GM23248 (cell line): ENCODE results near the gene FNDC3B. TPM values are rescaled to one million over a fixed set of nuclear protein-coding genes. Genes with fewer than 3 reads are reported as not detected.

Experiments used
- DNase-seq: peaks from one replicate; pipeline ENCODE4 v3.0.0-alpha.2; 2015
- H2AFZ ChIP-seq: fragments of 200-600 bp; sonication (generic); 2 replicates; pipeline ENCODE4 v1.6.1; 2016; ENCODE audit warnings: antibody characterized with exemption
- H3F3A ChIP-seq: fragments of 200-600 bp; sonication (generic); 2 replicates; pipeline ENCODE4 v1.6.1; 2016; ENCODE audit warnings: mild to moderate bottlenecking, antibody characterized with exemption, mixed run types; ENCODE audit not compliant: insufficient read depth
- H3K27ac ChIP-seq: fragments of 200-600 bp; sonication (generic); 2 replicates; pipeline ENCODE4 v1.5.1; 2016; ENCODE audit warnings: mild to moderate bottlenecking
- H3K27me3 ChIP-seq: fragments of 200-600 bp; sonication (generic); replicated peaks from 2 replicates; pipeline ENCODE4 v1.6.1; 2016; ENCODE audit warnings: mild to moderate bottlenecking; ENCODE audit not compliant: insufficient read depth
- H3K36me3 ChIP-seq: fragments of 200-600 bp; sonication (generic); 2 replicates; pipeline ENCODE4 v1.6.1; 2016; ENCODE audit warnings: low read depth, mild to moderate bottlenecking
- H3K4me1 ChIP-seq: fragments of 200-600 bp; sonication (generic); 2 replicates; pipeline ENCODE4 v1.6.1; 2016; ENCODE audit warnings: mild to moderate bottlenecking; ENCODE audit not compliant: insufficient read depth
- H3K4me2 ChIP-seq: fragments of 200-600 bp; sonication (generic); one replicate; pipeline ENCODE4 v1.6.1; 2016; ENCODE audit warnings: mild to moderate bottlenecking; ENCODE audit not compliant: unreplicated experiment
- H3K4me3 ChIP-seq: fragments of 200-600 bp; sonication (generic); 2 replicates; pipeline ENCODE4 v1.5.1; 2016; ENCODE audit warnings: mild to moderate bottlenecking
- H3K79me2 ChIP-seq: fragments of 200-600 bp; sonication (generic); 2 replicates; pipeline ENCODE4 v1.6.1; 2016; ENCODE audit warnings: mild to moderate bottlenecking; ENCODE audit not compliant: insufficient read depth
- H3K9ac ChIP-seq: fragments of 200-600 bp; sonication (generic); 2 replicates; pipeline ENCODE4 v1.6.1; 2016; ENCODE audit warnings: mild to moderate bottlenecking
- H3K9me2 ChIP-seq: fragments of 200-600 bp; sonication (generic); 2 replicates; pipeline ENCODE4 v1.6.1; 2016; ENCODE audit warnings: mixed run types, mild to moderate bottlenecking, moderate library complexity; ENCODE audit not compliant: insufficient read depth
- H3K9me3 ChIP-seq: fragments of 200-600 bp; sonication (generic); one replicate; pipeline ENCODE4 v1.6.1; 2017; ENCODE audit warnings: low read depth
- H4K20me1 ChIP-seq: fragments of 200-600 bp; sonication (generic); 2 replicates; pipeline ENCODE4 v1.6.0; 2016; ENCODE audit not compliant: insufficient read depth
- EZH2 ChIP-seq: fragments of 200-600 bp; sonication (generic); IDR thresholded peaks from 2 replicates; pipeline ENCODE4 v1.6.1; 2018; ENCODE audit warnings: antibody characterized with exemption, mild to moderate bottlenecking; ENCODE audit not compliant: insufficient read depth, poor library complexity, severe bottlenecking
- EZH2phosphoT487 ChIP-seq: fragments of 200-600 bp; sonication (generic); IDR thresholded peaks from 2 replicates; pipeline ENCODE4 v1.6.1; 2018; ENCODE audit warnings: antibody characterized with exemption, moderate library complexity, mild to moderate bottlenecking, low read depth; ENCODE audit not compliant: insufficient read depth
- WGBS, 2 experiments: methylation state at CpG; one replicate each; pipeline ENCODE4 v1.1.6; 2015 to 2017; ENCODE audit warnings: low lambda C conversion rate in 2 of 2, low coverage in 1 of 2; ENCODE audit errors: missing lambda C conversion rate in 2 of 2; 5-methylcytosine and 5-hydroxymethylcytosine counted together
- in situ Hi-C: fragments of 300-500 bp; cut with MboI; formaldehyde crosslinking; loops from 2 replicates; pipeline ENCODE4 v1.15.0; 2020
- polyA plus RNA-seq: library from polyadenylated mRNA; unstranded; fragments of >200 nt; fragmentation: Nextera tagmentation; extraction: Ambion mirVana; gene quantifications from 2 replicates; pipeline ENCODE4 v1.2.1, GENCODE V29; 2016
- total RNA-seq: library from RNA; depleted of rRNA; stranded (reverse); fragments of >200 nt; shearing (Covaris generic); gene quantifications from 2 replicates; pipeline ENCODE4 v1.2.3, GENCODE V29; 2014

Gene FNDC3B
- total and polyA plus RNA-seq, 2 experiments from 2014 or later, result 85.5 to 123 TPM

DNA sequence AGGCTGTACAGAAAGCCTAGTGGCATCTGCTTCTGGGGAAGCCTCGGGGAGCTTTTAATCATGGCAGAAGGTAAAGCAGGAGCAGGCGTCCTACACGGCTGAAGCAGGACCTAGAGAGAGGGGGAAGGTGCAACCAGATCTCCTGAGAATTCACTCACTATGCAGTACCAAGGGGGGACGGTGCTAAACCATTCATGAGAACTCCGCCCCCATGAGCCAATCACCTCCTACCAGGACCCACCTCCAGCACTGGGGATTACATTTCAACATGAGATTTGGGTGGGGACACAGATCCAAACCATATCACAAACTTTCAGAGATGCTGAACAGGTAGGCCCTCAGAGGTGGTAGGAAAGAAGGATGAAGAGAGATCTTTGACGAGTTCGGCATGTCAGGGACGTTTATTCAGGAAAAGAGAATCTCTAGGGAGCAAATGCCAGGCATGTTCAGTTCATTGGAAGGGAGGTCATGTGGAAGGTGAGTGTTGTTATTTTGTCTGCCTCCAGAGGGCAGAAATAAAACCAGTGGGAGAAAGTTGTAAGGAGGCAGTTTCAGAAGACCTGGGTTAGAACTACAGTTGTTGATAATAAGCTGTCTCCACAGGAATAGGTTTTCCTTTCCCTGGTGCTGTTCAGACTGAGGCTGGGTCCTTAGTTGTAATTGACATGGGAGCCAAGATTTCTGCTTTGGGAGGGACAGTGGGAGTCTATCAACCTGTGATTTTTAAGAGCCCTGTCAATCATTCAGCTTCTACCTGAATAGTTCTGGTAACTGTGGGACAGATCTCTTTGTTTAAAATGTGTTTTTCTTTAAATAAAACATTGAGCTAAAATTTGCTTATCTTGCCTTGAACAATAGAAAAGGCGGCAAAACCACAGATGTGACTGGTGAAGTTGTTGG lies 4.3 kb upstream of the FNDC3B start:
- DNase-seq, result peak; percentile 54
- WGBS, 2 experiments, result 88 to 93% methylated on average over 9 of the region's 9 CpGs
- H3K9me3 ChIP-seq, result no peaks in the 10 kb centered on the region
- peaks cover 7% of the 10 kb centered on the region for H3K4me1 ChIP-seq
- H3K27ac ChIP-seq, result no peak overlapping the region
- H3K4me2 ChIP-seq, result no peak overlapping the region
- no peaks in the 10 kb centered on the region for H3K9me2 ChIP-seq
- no peak overlapping the region for H3K9ac ChIP-seq
- no peak overlapping the region for H3K4me3 ChIP-seq
- no peaks in the 10 kb centered on the region for H3K27me3 ChIP-seq
- H3K36me3 ChIP-seq, result no peaks in the 10 kb centered on the region
- H4K20me1 ChIP-seq, result no peaks in the 10 kb centered on the region
- in situ Hi-C loops, result no loop called here
- H3K79me2 ChIP-seq, result peaks cover 18% of the 10 kb centered on the region
- TF ChIP-seq EZH2phosphoT487, result no peak
- no peak for TF ChIP-seq EZH2
- no peaks in the 10 kb centered on the region; the same call in 1 of the 2 replicates for H3F3A ChIP-seq
- H2AFZ ChIP-seq, result no peak overlapping the region

DNA sequence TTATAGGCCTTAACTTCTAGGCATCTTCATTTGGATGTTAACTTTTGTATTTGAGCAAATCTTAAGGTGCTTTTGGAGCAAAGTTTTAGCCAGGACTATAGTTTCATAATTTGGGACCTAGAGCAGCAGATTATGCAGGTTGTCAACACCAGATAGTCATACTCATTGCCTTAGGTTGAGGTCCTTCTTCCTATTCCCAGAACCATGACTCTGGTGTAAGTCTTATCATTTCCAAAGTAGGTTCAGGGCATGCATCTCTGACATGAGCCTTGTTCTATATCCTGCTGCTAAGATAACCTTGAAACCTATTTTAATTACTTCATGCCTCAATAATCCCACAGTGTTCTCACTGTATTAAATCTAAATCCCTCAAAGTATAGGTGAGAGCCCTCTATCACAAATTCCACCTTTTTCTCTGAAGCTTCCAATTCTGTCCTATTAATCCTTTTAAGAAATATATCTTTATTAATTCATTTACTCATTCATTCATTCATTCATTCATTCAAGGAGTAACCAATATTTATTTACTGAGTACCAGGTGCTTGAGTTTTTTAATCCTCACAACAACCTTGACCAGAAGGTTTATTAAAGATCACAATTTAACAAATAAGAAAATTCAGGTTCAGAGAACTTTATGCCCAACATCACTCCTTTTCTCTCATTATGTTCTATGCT lies 2.7 kb upstream of the FNDC3B start:
- Histone ChIP-seq H3K27ac (no peak overlapping the region), H3K4me3 (no peak overlapping the region), H2AFZ (no peak overlapping the region), H4K20me1 (no peaks in the 10 kb centered on the region), H3K4me2 (no peak overlapping the region), H3K79me2 (peaks cover 34% of the 10 kb centered on the region), H3K9ac (no peak overlapping the region), H3K27me3 (no peaks in the 10 kb centered on the region), H3K4me1 (peaks cover 7% of the 10 kb centered on the region), H3F3A (peaks cover 9% of the 10 kb centered on the region), H3K36me3 (no peaks in the 10 kb centered on the region), H3K9me3 (no peaks in the 10 kb centered on the region), H3K9me2 (no peaks in the 10 kb centered on the region)
- DNase-seq, result no peak
- in situ Hi-C loops, result no loop called here
- TF ChIP-seq EZH2 (no peak), EZH2phosphoT487 (no peak)

DNA sequence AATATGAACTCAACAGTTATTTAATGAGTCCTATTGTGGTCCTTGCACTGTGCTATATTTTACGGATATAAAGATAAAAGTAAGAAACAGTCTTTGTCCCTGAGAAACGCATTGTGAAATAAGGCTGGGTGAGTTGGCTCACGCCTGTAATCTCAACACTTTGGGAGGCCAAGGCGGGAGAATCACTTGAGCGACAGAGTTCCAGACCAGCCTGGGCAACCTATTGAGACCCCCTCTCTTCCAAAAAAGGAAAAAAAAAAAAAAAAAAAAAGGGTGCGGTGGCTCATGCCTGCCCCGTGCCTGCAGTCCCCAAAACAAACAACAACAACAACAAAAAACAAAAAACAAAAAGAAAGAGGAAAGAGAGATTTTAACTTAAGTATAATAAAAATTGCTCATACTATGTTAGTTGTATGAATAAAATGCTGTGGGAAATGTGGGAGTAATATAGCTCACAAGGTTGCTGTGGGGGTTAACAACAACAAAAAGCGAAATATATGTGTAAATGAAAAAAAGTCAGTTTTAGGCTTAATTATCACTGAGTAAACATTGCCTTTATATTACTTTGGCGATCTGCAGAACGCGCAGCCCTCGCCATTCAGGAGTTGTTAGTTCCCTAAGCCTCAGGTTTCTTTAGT lies 461 bp upstream of the FNDC3B start:
- Histone ChIP-seq H3K27ac (peak overlapping the region; percentile 98), H3K9me2 (no peaks in the 10 kb centered on the region), H3K4me1 (peaks cover 24% of the 10 kb centered on the region), H3K4me3 (peak overlapping the region; percentile 92), H4K20me1 (peaks cover 5% of the 10 kb centered on the region), H3F3A (peaks cover 31% of the 10 kb centered on the region), H3K9me3 (no peaks in the 10 kb centered on the region), H3K9ac (peak overlapping the region; percentile 99), H3K4me2 (peak overlapping the region; percentile 87), H3K79me2 (peaks cover 56% of the 10 kb centered on the region), H3K36me3 (peaks cover 9% of the 10 kb centered on the region; the same call in 1 of the 2 replicates), H3K27me3 (no peaks in the 10 kb centered on the region), H2AFZ (peak overlapping the region; percentile 72)
- in situ Hi-C loops, result no loop called here
- TF ChIP-seq EZH2, result no peak
- no peak for TF ChIP-seq EZH2phosphoT487
- WGBS, 2 experiments, result 6 to 9% methylated on average over 12 of the region's 12 CpGs
- DNase-seq, result peak; percentile 69
